Esophagus muscularis mucosa (tissue), 4 donors: ENCODE data around the gene ZSWIM5.

ENCODE experiments used
- EP300 ChIP-seq: sonication (generic); formaldehyde crosslinking; IDR thresholded peaks from one replicate; pipeline ENCODE4 v1.6.1; 2017; ENCODE audit warnings: antibody characterized with exemption
- POLR2A ChIP-seq: fragments of 450-650 bp; IDR thresholded peaks from one replicate; pipeline ENCODE4 v1.6.1; 2017; ENCODE audit warnings: antibody characterized with exemption, moderate library complexity, mild to moderate bottlenecking, low read depth
- POLR2AphosphoS5 ChIP-seq, 2 donors: sonication (generic); formaldehyde crosslinking; IDR thresholded peaks; one replicate each; pipeline ENCODE4 v1.6.1; 2017; ENCODE audit warnings: antibody characterized with exemption in 2 of 2
- TF ChIP-seq, protein P1 (sequence below), 3 experiments: fragments of 200-600 bp in 2 of 3; fragments of 450-650 bp in 1 of 3; sonication (generic) in 2 of 3; IDR thresholded peaks; one replicate each; pipeline ENCODE4 v1.5.1; 2017 to 2019; ENCODE audit warnings: antibody characterized with exemption in 3 of 3, mild to moderate bottlenecking in 2 of 3, moderate library complexity in 1 of 3

DNA sequence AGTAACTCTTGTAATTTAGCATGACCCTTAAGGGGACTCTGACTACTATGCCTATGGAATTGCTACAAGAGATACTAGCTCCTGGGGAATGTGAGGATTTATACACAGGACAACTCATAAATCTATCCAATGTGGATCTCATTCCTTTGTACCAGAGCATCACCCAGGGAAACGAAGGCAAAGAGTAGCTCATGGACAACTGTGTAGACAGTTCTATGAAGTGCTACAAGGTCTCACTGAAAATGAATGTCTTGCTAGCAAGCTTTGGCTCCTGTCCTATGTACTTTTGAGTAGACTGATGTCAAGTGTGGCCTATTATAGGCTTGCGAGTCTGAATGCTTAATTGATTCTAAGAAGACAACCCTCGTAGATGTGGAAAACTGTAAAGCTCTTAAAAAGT is 93.7 kb downstream of the ZSWIM5 start:
- TF ChIP-seq, protein P1, sequence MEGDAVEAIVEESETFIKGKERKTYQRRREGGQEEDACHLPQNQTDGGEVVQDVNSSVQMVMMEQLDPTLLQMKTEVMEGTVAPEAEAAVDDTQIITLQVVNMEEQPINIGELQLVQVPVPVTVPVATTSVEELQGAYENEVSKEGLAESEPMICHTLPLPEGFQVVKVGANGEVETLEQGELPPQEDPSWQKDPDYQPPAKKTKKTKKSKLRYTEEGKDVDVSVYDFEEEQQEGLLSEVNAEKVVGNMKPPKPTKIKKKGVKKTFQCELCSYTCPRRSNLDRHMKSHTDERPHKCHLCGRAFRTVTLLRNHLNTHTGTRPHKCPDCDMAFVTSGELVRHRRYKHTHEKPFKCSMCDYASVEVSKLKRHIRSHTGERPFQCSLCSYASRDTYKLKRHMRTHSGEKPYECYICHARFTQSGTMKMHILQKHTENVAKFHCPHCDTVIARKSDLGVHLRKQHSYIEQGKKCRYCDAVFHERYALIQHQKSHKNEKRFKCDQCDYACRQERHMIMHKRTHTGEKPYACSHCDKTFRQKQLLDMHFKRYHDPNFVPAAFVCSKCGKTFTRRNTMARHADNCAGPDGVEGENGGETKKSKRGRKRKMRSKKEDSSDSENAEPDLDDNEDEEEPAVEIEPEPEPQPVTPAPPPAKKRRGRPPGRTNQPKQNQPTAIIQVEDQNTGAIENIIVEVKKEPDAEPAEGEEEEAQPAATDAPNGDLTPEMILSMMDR (IDR thresholded peaks at IDR 0.05): no peak
- TF ChIP-seq POLR2AphosphoS5 (IDR thresholded peaks at IDR 0.05) (no peak), POLR2A (no peak), EP300 (no peak)
